ENCODE data around the gene PRXL2C. TPM values are rescaled to one million over a fixed set of nuclear protein-coding genes. Genes with fewer than 3 reads are reported as not detected.
A peak's percentile ranks its signal among the peaks of the same experiment; 100 is the strongest.

Gene PRXL2C
- total RNA-seq, 1 donor from 2014 or later, result 25.6 TPM

GRCh38 chr9:96654450-96655197, 493 bp downstream of the PRXL2C start:
- TF ChIP-seq, protein P1, sequence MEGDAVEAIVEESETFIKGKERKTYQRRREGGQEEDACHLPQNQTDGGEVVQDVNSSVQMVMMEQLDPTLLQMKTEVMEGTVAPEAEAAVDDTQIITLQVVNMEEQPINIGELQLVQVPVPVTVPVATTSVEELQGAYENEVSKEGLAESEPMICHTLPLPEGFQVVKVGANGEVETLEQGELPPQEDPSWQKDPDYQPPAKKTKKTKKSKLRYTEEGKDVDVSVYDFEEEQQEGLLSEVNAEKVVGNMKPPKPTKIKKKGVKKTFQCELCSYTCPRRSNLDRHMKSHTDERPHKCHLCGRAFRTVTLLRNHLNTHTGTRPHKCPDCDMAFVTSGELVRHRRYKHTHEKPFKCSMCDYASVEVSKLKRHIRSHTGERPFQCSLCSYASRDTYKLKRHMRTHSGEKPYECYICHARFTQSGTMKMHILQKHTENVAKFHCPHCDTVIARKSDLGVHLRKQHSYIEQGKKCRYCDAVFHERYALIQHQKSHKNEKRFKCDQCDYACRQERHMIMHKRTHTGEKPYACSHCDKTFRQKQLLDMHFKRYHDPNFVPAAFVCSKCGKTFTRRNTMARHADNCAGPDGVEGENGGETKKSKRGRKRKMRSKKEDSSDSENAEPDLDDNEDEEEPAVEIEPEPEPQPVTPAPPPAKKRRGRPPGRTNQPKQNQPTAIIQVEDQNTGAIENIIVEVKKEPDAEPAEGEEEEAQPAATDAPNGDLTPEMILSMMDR (IDR thresholded peaks at IDR 0.05), result no peak
- intact Hi-C loops (cut with DNase I), result loop anchor here (10.0 kb wide), 1 partner anchor 330 kb away; no protein-coding TSS in a partner anchor
- Histone ChIP-seq H3K4me1 (peaks cover 7% of the 10 kb centered on the region), H3K9me3 (no peaks in the 10 kb centered on the region), H3K4me3 (peak overlapping the region; percentile 75), H3K36me3 (peaks cover 23% of the 10 kb centered on the region), H3K27me3 (no peaks in the 10 kb centered on the region), H3K27ac (peak overlapping the region; percentile 96)
- DNase-seq, result peak; percentile 92
- peak; percentile 90 for ATAC-seq

- TF ChIP-seq, protein P1 (IDR thresholded peaks at IDR 0.05), result peak; percentile 25
- intact Hi-C loops (cut with DNase I), result loop anchor here (10.0 kb wide), 1 partner anchor 327 kb away; no protein-coding TSS in a partner anchor
- H3K36me3 ChIP-seq, result peaks cover 35% of the 10 kb centered on the region
- no peaks in the 10 kb centered on the region for H3K27me3 ChIP-seq
- H3K4me1 ChIP-seq, result peaks cover 7% of the 10 kb centered on the region
- no peak overlapping the region for H3K4me3 ChIP-seq
- no peak for DNase-seq
- H3K9me3 ChIP-seq, result no peaks in the 10 kb centered on the region
- H3K27ac ChIP-seq, result no peak overlapping the region
- ATAC-seq, result no peak
Observed at GRCh38 chr9:96651626-96652025, 3.5 kb downstream of the PRXL2C start.

- intact Hi-C loops (cut with DNase I), result loop anchor here (10.0 kb wide), 1 partner anchor 325 kb away; no protein-coding TSS in a partner anchor
- ATAC-seq (no peak), DNase-seq (no peak)
- H3K27me3 ChIP-seq, result no peaks in the 10 kb centered on the region
- no peak overlapping the region for H3K27ac ChIP-seq
- H3K4me3 ChIP-seq, result no peak overlapping the region
- no peaks in the 10 kb centered on the region for H3K4me1 ChIP-seq
- peaks cover 48% of the 10 kb centered on the region for H3K36me3 ChIP-seq
- H3K9me3 ChIP-seq, result no peaks in the 10 kb centered on the region
- TF ChIP-seq, protein P1 (IDR thresholded peaks at IDR 0.05), result no peak
Observed at GRCh38 chr9:96649620-96650324, 5.3 kb downstream of the PRXL2C start.

DNA sequence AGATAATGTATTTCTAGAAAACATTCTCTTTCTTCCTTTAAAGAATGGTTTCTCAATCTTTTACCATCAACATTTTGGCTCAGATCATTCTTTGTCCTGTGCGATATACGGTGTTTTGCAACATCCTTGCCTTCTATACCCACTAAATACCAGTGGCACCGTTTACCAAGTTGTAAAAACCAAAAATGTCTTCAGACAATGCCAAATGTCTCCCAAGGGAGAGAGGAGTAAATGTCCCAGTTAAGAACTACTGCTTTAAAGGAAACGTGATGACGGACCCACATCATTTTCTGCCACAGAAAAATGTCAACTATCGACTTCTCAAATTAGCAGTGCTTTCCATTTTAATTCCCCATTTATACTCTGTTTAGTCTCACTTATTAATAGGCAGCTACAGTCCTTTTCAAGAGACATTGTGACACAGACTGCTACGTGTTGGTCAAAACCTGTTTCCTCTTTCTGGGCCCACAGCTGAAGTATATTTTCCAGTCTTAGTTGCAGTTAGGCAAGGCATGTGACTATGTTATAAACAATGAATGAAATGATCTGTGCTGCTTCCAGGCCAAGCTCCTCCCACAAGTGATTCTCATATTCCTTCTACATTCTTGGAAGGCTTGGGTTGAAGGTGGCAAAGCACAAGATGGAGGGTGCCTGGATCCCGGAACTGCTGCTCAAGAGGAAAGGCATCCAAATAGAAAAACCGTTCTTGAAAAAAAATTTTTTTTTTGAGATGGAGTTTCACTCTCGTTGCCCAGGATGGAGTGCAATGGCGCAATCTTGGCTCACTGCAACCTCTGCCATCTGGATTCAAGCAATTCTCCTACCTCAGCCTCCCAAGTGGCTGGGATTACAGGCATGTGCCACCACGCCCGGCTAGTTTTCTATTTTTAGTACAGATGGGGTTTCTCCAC, 8.8 kb downstream of the PRXL2C start:
- Histone ChIP-seq H3K4me3 (peak overlapping the region; percentile 3), H3K27me3 (no peaks in the 10 kb centered on the region), H3K4me1 (no peaks in the 10 kb centered on the region), H3K36me3 (peaks cover 59% of the 10 kb centered on the region), H3K27ac (peak overlapping the region; percentile 65), H3K9me3 (no peaks in the 10 kb centered on the region)
- intact Hi-C loops (cut with DNase I), result no loop called here
- DNase-seq (no peak), ATAC-seq (peak; percentile 94)
- TF ChIP-seq, protein P1 (IDR thresholded peaks at IDR 0.05), result no peak

- Histone ChIP-seq H3K4me1 (no peaks in the 10 kb centered on the region), H3K9me3 (no peaks in the 10 kb centered on the region), H3K4me3 (no peak overlapping the region), H3K27ac (no peak overlapping the region), H3K27me3 (no peaks in the 10 kb centered on the region), H3K36me3 (peaks cover 44% of the 10 kb centered on the region)
- no peak for DNase-seq
- intact Hi-C loops (cut with DNase I), result no loop called here
- ATAC-seq, result no peak
- TF ChIP-seq, protein P1 (IDR thresholded peaks at IDR 0.05), result no peak
Observed at GRCh38 chr9:96644137-96644536, 11.0 kb downstream of the PRXL2C start.

Data from upper lobe of right lung (tissue), 1 donor.